K562 (cell line): ENCODE measurements around the gene DRAXIN. TPM values are rescaled to one million over a fixed set of nuclear protein-coding genes. Genes with fewer than 3 reads are reported as not detected.

Source experiments
- EP400 ChIP-seq: fragments of 450-650 bp; IDR thresholded peaks from 2 replicates; pipeline ENCODE4 v1.6.1; 2017; ENCODE audit warnings: antibody characterized with exemption, mild to moderate bottlenecking, moderate library complexity
- ESRRA ChIP-seq: fragments of 450-650 bp; IDR thresholded peaks from 2 replicates; pipeline ENCODE4 v1.6.1; 2014; ENCODE audit warnings: low read depth, mild to moderate bottlenecking, moderate library complexity, borderline replicate concordance
- ETS2 ChIP-seq: IDR thresholded peaks from 2 replicates; pipeline ENCODE4 v1.6.1; 2016; ENCODE audit warnings: borderline replicate concordance, missing genetic modification characterization, mild to moderate bottlenecking, moderate library complexity, missing compliant biosample characterization; ENCODE audit not compliant: poor library complexity, severe bottlenecking
- EWSR1 ChIP-seq: fragments of 450-650 bp; IDR thresholded peaks from 2 replicates; pipeline ENCODE4 v1.6.1; 2018; ENCODE audit warnings: borderline replicate concordance, mild to moderate bottlenecking, low read depth, moderate library complexity; ENCODE audit not compliant: partially characterized antibody
- MEF2A ChIP-seq: IDR thresholded peaks from 2 replicates; pipeline ENCODE4 v1.6.1; 2011; ENCODE audit warnings: low read depth, mild to moderate bottlenecking, low read length, moderate library complexity; ENCODE audit not compliant: control insufficient read depth
- PHTF2 ChIP-seq: fragments of 250-450 bp; sonication (Bioruptor Pico); IDR thresholded peaks from 2 replicates; pipeline ENCODE4 v1.5.0; 2021; ENCODE audit warnings: mild to moderate bottlenecking
- RBM15 ChIP-seq: fragments of 200-400 bp; formaldehyde crosslinking; IDR thresholded peaks from 2 replicates; pipeline ENCODE4 v1.6.1; 2018; ENCODE audit warnings: mild to moderate bottlenecking, low read length, moderate library complexity; ENCODE audit not compliant: insufficient read depth
- RBM17 ChIP-seq: fragments of 200-400 bp; formaldehyde crosslinking; IDR thresholded peaks from 2 replicates; pipeline ENCODE4 v1.6.1; 2017; ENCODE audit warnings: low read depth, mild to moderate bottlenecking, low read length, borderline replicate concordance
- RHOXF2B ChIP-seq: fragments of 250-450 bp; sonication (Bioruptor Pico); conservative IDR thresholded peaks from 2 replicates; pipeline ENCODE4 v1.5.1; 2021
- ZNF134 ChIP-seq: fragments of 250-450 bp; sonication (Bioruptor Pico); conservative IDR thresholded peaks from 2 replicates; pipeline ENCODE4 v1.4.0; 2020
- ZNF263 ChIP-seq: sonication (generic); formaldehyde crosslinking; IDR thresholded peaks from 2 replicates; pipeline ENCODE4 v1.8.0; 2022; ENCODE audit warnings: mild to moderate bottlenecking, missing genetic modification reagents, borderline replicate concordance
- ZNF274 ChIP-seq: IDR thresholded peaks from 2 replicates; pipeline ENCODE4 v1.6.1; 2011; ENCODE audit warnings: low read depth, mild to moderate bottlenecking, low read length, moderate library complexity, borderline replicate concordance
- ZNF75A ChIP-seq: fragments of 450-650 bp; formaldehyde crosslinking; IDR thresholded peaks from 2 replicates; pipeline ENCODE4 v1.4.0; 2020; ENCODE audit warnings: mild to moderate bottlenecking
- ZNF764 ChIP-seq: fragments of 250-450 bp; sonication (Bioruptor Pico); IDR thresholded peaks from 2 replicates; pipeline ENCODE4 v1.4.0; 2020; ENCODE audit warnings: low read depth, mild to moderate bottlenecking, moderate library complexity
- polyA plus RNA-seq, 8 experiments: library from polyadenylated mRNA; depleted of rRNA in 4 of 8; stranded (reverse) in 5 of 8; unstranded in 3 of 8; fragments of >200 nt; fragmentation: Nextera tagmentation in 2 of 8; fragmentation: Illumina TruSeq in 1 of 8; extraction: Ambion mirVana in 2 of 8; extraction: Trizol in 1 of 8; gene quantifications; 2 replicates each; pipeline versions ENCODE4 v1.2.1 to v1.2.3, GENCODE V29; 2011 to 2014; ENCODE audit warnings: inconsistent platforms in 1 of 8, missing spikeins in 1 of 8
- total RNA-seq, 7 experiments: library from RNA; depleted of rRNA in 6 of 7; stranded (reverse); fragments of >200 nt in 6 of 7; fragmentation: Illumina TruSeq in 2 of 7; extraction: Trizol in 2 of 7; gene quantifications; 2 replicates each; pipeline versions ENCODE4 v1.2.1 to v1.2.3, GENCODE V29; 2011 to 2021; ENCODE audit warnings: low replicate concordance in 1 of 7
- TF ChIP-seq, protein P1 (sequence below): fragments of 450-650 bp; IDR thresholded peaks from 2 replicates; pipeline ENCODE4 v1.7.1; 2018; ENCODE audit warnings: mild to moderate bottlenecking, low read depth; ENCODE audit not compliant: partially characterized antibody
- TF ChIP-seq, protein P2 (sequence below): sonication (generic); formaldehyde crosslinking; IDR thresholded peaks from 2 replicates; pipeline ENCODE4 v1.8.0; 2022; ENCODE audit warnings: mild to moderate bottlenecking, missing genetic modification reagents
- TF ChIP-seq, protein P3 (sequence below): sonication (generic); formaldehyde crosslinking; IDR thresholded peaks from 2 replicates; pipeline ENCODE4 v1.8.0; 2023; ENCODE audit warnings: mild to moderate bottlenecking, missing genetic modification reagents
- TF ChIP-seq, protein P4 (sequence below): IDR thresholded peaks from 2 replicates; pipeline ENCODE4 v1.6.1; 2012; ENCODE audit warnings: low read depth, low read length, improper control_type of control experiment, borderline replicate concordance

The DRAXIN gene
- total and polyA plus RNA-seq, 9 of the 15 experiments (the other 6 are each of a cell fraction or from before 2014, with no cell fraction given): 0.01 to 0.04 (median 0.01) TPM; not detected in 6

DNA sequence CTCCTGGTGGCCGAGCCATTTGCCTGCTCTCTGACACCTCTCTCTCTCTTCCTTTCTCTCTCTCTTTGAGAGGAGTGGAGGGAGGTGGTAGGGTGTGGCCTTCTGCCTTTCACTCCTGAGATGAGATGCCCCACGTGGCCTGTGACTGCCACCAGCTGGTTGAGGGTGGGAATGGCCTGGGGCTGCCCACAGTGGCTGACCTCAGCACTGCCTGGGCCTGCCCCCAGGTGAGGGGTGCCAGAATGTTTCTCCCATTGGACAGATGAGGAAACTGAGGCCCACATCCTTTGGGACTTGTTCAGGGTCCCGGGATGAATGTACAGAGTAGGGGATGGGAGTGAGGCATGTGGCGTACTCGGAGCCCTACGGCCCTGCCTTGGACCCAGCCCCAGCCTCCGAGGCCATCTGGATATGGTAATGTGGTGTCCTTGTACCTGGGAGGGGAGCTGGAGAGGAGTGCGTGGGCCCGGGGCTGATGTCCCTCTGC is 57.7 kb downstream of the DRAXIN start (continued):
- TF ChIP-seq, protein P1, sequence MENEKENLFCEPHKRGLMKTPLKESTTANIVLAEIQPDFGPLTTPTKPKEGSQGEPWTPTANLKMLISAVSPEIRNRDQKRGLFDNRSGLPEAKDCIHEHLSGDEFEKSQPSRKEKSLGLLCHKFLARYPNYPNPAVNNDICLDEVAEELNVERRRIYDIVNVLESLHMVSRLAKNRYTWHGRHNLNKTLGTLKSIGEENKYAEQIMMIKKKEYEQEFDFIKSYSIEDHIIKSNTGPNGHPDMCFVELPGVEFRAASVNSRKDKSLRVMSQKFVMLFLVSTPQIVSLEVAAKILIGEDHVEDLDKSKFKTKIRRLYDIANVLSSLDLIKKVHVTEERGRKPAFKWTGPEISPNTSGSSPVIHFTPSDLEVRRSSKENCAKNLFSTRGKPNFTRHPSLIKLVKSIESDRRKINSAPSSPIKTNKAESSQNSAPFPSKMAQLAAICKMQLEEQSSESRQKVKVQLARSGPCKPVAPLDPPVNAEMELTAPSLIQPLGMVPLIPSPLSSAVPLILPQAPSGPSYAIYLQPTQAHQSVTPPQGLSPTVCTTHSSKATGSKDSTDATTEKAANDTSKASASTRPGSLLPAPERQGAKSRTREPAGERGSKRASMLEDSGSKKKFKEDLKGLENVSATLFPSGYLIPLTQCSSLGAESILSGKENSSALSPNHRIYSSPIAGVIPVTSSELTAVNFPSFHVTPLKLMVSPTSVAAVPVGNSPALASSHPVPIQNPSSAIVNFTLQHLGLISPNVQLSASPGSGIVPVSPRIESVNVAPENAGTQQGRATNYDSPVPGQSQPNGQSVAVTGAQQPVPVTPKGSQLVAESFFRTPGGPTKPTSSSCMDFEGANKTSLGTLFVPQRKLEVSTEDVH: no peak
- no peak for TF ChIP-seq PHTF2 (CRISPR knock-in tag)
- TF ChIP-seq, protein P2, sequence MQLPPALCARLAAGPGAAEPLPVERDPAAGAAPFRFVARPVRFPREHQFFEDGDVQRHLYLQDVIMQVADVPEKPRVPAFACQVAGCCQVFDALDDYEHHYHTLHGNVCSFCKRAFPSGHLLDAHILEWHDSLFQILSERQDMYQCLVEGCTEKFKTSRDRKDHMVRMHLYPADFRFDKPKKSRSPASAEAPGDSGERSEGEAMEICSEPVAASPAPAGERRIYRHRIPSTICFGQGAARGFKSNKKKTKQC (CRISPR knock-in tag): no peak
- peak; percentile 49; the same call in 1 of the 2 replicates for TF ChIP-seq ESRRA
- TF ChIP-seq ETS2 (tag): no peak
- TF ChIP-seq RBM15: no peak
- no peak for TF ChIP-seq RBM17
- TF ChIP-seq RHOXF2B (CRISPR knock-in tag): no peak
- TF ChIP-seq, protein P3, sequence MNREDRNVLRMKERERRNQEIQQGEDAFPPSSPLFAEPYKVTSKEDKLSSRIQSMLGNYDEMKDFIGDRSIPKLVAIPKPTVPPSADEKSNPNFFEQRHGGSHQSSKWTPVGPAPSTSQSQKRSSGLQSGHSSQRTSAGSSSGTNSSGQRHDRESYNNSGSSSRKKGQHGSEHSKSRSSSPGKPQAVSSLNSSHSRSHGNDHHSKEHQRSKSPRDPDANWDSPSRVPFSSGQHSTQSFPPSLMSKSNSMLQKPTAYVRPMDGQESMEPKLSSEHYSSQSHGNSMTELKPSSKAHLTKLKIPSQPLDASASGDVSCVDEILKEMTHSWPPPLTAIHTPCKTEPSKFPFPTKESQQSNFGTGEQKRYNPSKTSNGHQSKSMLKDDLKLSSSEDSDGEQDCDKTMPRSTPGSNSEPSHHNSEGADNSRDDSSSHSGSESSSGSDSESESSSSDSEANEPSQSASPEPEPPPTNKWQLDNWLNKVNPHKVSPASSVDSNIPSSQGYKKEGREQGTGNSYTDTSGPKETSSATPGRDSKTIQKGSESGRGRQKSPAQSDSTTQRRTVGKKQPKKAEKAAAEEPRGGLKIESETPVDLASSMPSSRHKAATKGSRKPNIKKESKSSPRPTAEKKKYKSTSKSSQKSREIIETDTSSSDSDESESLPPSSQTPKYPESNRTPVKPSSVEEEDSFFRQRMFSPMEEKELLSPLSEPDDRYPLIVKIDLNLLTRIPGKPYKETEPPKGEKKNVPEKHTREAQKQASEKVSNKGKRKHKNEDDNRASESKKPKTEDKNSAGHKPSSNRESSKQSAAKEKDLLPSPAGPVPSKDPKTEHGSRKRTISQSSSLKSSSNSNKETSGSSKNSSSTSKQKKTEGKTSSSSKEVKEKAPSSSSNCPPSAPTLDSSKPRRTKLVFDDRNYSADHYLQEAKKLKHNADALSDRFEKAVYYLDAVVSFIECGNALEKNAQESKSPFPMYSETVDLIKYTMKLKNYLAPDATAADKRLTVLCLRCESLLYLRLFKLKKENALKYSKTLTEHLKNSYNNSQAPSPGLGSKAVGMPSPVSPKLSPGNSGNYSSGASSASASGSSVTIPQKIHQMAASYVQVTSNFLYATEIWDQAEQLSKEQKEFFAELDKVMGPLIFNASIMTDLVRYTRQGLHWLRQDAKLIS (CRISPR knock-in tag): no peak
- TF ChIP-seq ZNF274: no peak
- no peak for TF ChIP-seq ZNF75A (CRISPR knock-in tag)
- TF ChIP-seq ZNF764 (CRISPR knock-in tag): no peak
- TF ChIP-seq EP400: no peak; the same call in 1 of the 2 replicates
- TF ChIP-seq ZNF134 (CRISPR knock-in tag): no peak
- TF ChIP-seq, protein P4, sequence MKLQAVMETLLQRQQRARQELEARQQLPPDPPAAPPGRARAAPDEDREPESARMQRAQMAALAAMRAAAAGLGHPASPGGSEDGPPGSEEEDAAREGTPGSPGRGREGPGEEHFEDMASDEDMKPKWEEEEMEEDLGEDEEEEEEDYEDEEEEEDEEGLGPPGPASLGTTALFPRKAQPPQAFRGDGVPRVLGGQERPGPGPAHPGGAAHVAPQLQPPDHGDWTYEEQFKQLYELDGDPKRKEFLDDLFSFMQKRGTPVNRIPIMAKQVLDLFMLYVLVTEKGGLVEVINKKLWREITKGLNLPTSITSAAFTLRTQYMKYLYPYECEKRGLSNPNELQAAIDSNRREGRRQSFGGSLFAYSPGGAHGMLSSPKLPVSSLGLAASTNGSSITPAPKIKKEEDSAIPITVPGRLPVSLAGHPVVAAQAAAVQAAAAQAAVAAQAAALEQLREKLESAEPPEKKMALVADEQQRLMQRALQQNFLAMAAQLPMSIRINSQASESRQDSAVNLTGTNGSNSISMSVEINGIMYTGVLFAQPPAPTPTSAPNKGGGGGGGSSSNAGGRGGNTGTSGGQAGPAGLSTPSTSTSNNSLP: no peak
- no peak for TF ChIP-seq ZNF263
- TF ChIP-seq EWSR1: no peak
- no peak for TF ChIP-seq MEF2A
